Body of pancreas (tissue), 4 donors: ENCODE data around the gene CAVIN1. TPM values are rescaled to one million over a fixed set of nuclear protein-coding genes. Genes with fewer than 3 reads are reported as not detected.
"Not testable (repeated sequence)": the region's sequence is repeated elsewhere in the genome, so short reads cannot be mapped to it uniquely, and the experiment has no call there.

ENCODE experiments used
- ATAC-seq: fragments of 150-250 bp; one replicate; pipeline ENCODE4 v1.9.1; 2016
- DNase-seq, 4 donors: peaks; one replicate each; pipeline ENCODE4 v3.0.0-alpha.2; 2019
- H3K27ac ChIP-seq, 4 donors: fragments of 200-600 bp; sonication (generic); 1 replicate in 3 of 4; 2 replicates in 1 of 4; pipeline versions ENCODE4 v1.5.1 to v1.6.1; 2016 to 2019; ENCODE audit warnings: mild to moderate bottlenecking in 1 of 4, mixed read lengths in 1 of 4, moderate library complexity in 1 of 4
- H3K27me3 ChIP-seq, 2 donors: fragments of 200-600 bp; sonication (generic); one replicate each; pipeline ENCODE4 v1.6.0; 2016; ENCODE audit warnings: mild to moderate bottlenecking in 1 of 2
- H3K36me3 ChIP-seq, 2 donors: fragments of 200-600 bp; sonication (generic); replicated peaks in 1 of 2; 2 replicates each; pipeline ENCODE4 v1.5.1; 2016; ENCODE audit warnings: low read depth in 2 of 2; ENCODE audit not compliant: insufficient read depth in 1 of 2
- H3K4me1 ChIP-seq: fragments of 200-600 bp; sonication (generic); one replicate; pipeline ENCODE4 v1.6.0; 2016
- H3K4me3 ChIP-seq, 2 donors: fragments of 200-600 bp; sonication (generic); 1 replicate in 1 of 2; 2 replicates in 1 of 2; pipeline ENCODE4 v1.5.1; 2016 to 2019
- H3K9me3 ChIP-seq, 3 donors: fragments of 200-600 bp; sonication (generic); 1 replicate in 2 of 3; 2 replicates in 1 of 3; pipeline ENCODE4 v1.5.1; 2016
- POLR2A ChIP-seq, 3 donors: fragments of 450-650 bp; IDR thresholded peaks; one replicate each; pipeline ENCODE4 v1.6.1; 2016; ENCODE audit warnings: antibody characterized with exemption in 3 of 3, mild to moderate bottlenecking in 2 of 3
- WGBS, 2 donors: methylation state at CpG; one replicate each; pipeline ENCODE4 v1.1.5; 2017; 5-methylcytosine and 5-hydroxymethylcytosine counted together
- intact Hi-C: fragments of 100-400 bp; cut with DNase I; formaldehyde crosslinking; loops from one replicate; pipeline ENCODE4 v1.15.1; 2023
- total RNA-seq, 2 donors: library from RNA; depleted of rRNA; stranded (reverse); fragments of >200 nt; gene quantifications; one replicate each; pipeline ENCODE4 v1.1.0, GENCODE V29; 2016
- TF ChIP-seq, protein P1 (sequence below), 7 experiments: fragments of 450-650 bp in 4 of 7; fragments of 200-600 bp in 3 of 7; sonication (generic) in 3 of 7; IDR thresholded peaks; one replicate each; pipeline ENCODE4 v1.5.1; 2016 to 2019; ENCODE audit warnings: antibody characterized with exemption in 7 of 7

CAVIN1 gene
- total RNA-seq, 2 donors from 2014 or later: 63.3 to 75.8 TPM

DNA sequence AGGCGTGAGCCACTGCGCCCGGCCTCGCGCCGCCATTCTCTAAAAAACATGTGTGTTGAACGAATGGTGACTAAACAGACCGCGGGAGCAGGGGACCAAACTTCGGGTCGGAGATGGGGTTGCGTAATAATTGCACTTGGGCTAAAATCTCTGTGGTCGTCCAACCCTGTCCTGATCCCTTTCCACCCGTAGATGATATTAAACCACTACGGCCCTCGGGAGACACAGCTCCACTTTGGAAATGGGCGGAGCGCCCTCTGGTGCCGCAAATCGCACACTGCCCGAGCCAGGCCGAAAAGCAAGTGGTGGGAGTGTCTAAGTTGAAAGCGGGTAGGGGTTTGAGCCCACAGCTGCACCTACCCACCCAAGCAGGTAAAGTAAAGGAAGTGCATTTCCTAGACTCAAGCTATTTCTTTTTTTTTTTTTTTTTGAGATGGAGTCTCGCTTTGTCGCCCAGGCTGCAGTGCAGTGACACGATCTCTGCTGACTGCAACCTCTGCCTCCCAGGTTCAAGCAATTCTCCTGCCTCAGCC, 17.0 kb downstream of the CAVIN1 start:
- DNase-seq (peak; percentile 82 to 88 (median 86)), ATAC-seq (peak; percentile 75)
- peaks cover 22% of the 10 kb centered on the region for H3K4me1 ChIP-seq
- peaks cover 0 to 2% of the 10 kb centered on the region in 2 donors for H3K36me3 ChIP-seq
- 30 to 32% methylated on average over 24 to 26 of the region's 26 CpGs for WGBS, 2 donors
- intact Hi-C loops: loop anchor here (5.0 kb wide), 1 partner anchor 84 kb away; no protein-coding TSS in a partner anchor
- no peaks in the 10 kb centered on the region for H3K27me3 ChIP-seq
- TF ChIP-seq, protein P1, sequence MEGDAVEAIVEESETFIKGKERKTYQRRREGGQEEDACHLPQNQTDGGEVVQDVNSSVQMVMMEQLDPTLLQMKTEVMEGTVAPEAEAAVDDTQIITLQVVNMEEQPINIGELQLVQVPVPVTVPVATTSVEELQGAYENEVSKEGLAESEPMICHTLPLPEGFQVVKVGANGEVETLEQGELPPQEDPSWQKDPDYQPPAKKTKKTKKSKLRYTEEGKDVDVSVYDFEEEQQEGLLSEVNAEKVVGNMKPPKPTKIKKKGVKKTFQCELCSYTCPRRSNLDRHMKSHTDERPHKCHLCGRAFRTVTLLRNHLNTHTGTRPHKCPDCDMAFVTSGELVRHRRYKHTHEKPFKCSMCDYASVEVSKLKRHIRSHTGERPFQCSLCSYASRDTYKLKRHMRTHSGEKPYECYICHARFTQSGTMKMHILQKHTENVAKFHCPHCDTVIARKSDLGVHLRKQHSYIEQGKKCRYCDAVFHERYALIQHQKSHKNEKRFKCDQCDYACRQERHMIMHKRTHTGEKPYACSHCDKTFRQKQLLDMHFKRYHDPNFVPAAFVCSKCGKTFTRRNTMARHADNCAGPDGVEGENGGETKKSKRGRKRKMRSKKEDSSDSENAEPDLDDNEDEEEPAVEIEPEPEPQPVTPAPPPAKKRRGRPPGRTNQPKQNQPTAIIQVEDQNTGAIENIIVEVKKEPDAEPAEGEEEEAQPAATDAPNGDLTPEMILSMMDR (IDR thresholded peaks at IDR 0.05): peak; percentile 82 to 96 (median 94)
- TF ChIP-seq POLR2A (IDR thresholded peaks at IDR 0.05): no peak
- H3K9me3 ChIP-seq: no peaks in the 10 kb centered on the region
- H3K27ac ChIP-seq: peak overlapping the region in 1 of 4 donors; percentile 28
- H3K4me3 ChIP-seq: no peak overlapping the region

DNA sequence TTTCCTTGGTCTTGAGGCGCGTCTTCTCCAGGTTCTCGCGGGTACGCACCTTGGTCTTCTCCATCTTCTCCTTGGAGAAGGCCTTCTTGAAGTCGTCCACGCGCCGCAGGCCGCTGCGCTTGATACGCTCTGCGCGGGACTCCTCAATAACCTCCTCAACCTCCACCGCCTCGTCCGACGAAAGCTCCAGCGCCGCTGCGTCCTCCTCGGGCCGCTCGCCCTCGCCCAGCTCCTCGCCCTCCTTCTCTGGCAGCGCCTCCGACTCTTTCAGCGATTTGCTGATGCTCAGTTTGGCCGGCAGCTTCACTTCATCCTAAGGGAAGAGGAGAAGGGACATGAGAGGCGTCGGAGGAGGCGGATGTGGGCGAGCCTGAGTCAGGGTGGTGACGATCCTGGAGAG, 18.0 kb downstream of the CAVIN1 start:
- Histone ChIP-seq H3K36me3 (peaks cover 0 to 2% of the 10 kb centered on the region in 2 donors), H3K4me3 (no peak overlapping the region), H3K9me3 (no peaks in the 10 kb centered on the region), H3K27ac (no peak overlapping the region), H3K27me3 (no peaks in the 10 kb centered on the region), H3K4me1 (peaks cover 22% of the 10 kb centered on the region)
- TF ChIP-seq, protein P1 (IDR thresholded peaks at IDR 0.05): no peak
- TF ChIP-seq POLR2A (IDR thresholded peaks at IDR 0.05): no peak
- intact Hi-C loops: loop anchor here (5.0 kb wide), 1 partner anchor 83 kb away; no protein-coding TSS in a partner anchor
- ATAC-seq (no peak), DNase-seq (no peak)
- WGBS, 2 donors: 81 to 87% methylated on average over 35 of the region's 35 CpGs

DNA sequence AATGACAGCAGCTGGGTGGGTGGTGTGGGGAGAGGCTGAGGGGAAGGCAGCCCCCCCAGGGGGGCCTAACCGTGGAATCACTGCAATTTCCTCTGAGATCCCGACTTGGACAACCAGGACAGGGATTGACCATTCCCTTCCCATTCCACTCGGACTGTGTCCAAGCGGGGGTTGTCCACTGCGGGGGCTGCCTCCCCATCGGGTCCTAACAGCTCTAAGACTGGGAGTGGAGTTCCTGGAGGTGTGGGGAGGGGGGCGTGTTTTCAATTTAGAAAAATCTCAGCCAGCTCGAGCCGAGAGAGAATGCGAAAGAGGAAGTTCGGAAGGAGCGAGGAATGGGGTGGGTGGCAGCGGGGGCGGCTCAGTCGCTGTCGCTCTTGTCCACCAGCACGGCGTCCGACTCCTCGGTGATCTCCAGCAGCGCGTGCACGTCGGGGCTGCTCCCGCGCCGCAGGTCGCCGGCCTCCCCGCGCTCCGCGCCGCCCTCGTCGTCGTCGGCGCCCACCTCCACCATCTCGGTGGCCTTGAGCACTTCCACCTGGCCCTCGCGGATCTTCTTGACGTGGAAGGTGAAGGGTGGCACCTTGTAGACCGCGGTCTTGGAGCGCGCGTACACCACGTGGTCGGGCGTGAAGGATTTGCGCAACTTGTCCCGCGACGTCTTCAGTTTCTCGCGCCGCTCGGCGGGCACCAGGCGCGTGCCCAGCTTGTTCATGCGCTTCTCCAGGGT, 18.6 kb downstream of the CAVIN1 start:
- no peak overlapping the region for H3K4me3 ChIP-seq

DNA sequence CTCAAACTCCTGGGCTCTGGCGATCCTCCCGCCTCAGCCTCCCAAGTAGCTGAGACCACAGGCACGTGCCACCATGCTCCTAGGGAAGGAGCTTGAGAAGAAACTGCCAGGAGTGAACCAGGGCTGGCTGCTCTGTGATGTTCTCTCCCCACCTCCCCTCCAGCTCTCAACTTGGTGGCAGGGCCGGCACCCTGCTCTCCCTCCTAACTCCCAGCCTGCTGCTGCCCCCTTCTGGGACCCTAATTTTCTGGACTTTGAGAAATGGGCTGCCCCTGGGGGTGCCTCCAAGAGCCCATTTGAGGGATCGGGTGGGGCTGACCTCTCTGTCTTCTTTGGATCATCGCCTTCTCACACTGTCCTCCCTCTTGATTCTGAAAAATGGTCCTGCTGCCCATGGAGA, 19.9 kb downstream of the CAVIN1 start:
- intact Hi-C loops: no loop called here
- TF ChIP-seq, protein P1 (IDR thresholded peaks at IDR 0.05): peak in 4 of 7 experiments; percentile 5 to 30 (median 9)
- TF ChIP-seq POLR2A (IDR thresholded peaks at IDR 0.05): no peak
- 78 to 94% methylated on average over 6 of the region's 6 CpGs for WGBS, 2 donors
- Histone ChIP-seq H3K27me3 (no peaks in the 10 kb centered on the region), H3K27ac (no peak overlapping the region), H3K4me1 (peaks cover 35% of the 10 kb centered on the region), H3K9me3 (no peaks in the 10 kb centered on the region), H3K36me3 (peaks cover 0 to 2% of the 10 kb centered on the region in 2 donors), H3K4me3 (no peak overlapping the region)
- ATAC-seq (no peak), DNase-seq (no peak)

More for the DNA sequence above, 18.6 kb downstream of the CAVIN1 start:
- ATAC-seq (no peak), DNase-seq (no peak)
- no peaks in the 10 kb centered on the region for H3K27me3 ChIP-seq
- H3K27ac ChIP-seq: no peak overlapping the region
- TF ChIP-seq POLR2A (IDR thresholded peaks at IDR 0.05): no peak
- 78 to 87% methylated on average over 50 to 60 of the region's 63 CpGs for WGBS, 2 donors
- H3K9me3 ChIP-seq: no peaks in the 10 kb centered on the region
- H3K4me1 ChIP-seq: peaks cover 22% of the 10 kb centered on the region
- H3K36me3 ChIP-seq: peaks cover 0 to 2% of the 10 kb centered on the region in 2 donors
- intact Hi-C loops: loop anchor here (5.0 kb wide), 1 partner anchor 82 kb away; no protein-coding TSS in a partner anchor

DNA sequence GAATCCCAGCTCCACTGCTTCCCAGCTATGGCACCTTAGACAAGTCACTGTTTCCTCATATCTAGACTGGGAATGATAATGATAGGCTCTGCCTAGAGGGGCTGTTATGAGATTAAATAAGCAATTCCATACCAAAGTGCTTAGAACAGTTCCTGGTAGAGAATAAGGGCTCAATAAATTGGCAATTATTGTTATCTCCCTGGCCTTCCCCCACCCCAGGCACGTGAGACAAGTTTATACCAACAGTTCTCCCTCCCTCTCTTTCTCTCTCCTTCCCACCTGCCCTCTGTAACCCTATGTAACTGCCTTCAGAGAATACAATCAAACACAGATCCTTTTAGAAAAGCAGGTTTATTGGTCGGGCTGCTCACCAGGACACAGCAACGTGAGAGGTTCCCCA, 20.9 kb downstream of the CAVIN1 start:
- intact Hi-C loops: no loop called here
- Histone ChIP-seq H3K4me1 (peaks cover 32% of the 10 kb centered on the region), H3K4me3 (no peak overlapping the region), H3K36me3 (peaks cover 0 to 2% of the 10 kb centered on the region in 2 donors), H3K27me3 (no peaks in the 10 kb centered on the region), H3K27ac (no peak overlapping the region), H3K9me3 (no peaks in the 10 kb centered on the region)
- DNase-seq (no peak), ATAC-seq (no peak)
- TF ChIP-seq, protein P1 (IDR thresholded peaks at IDR 0.05): no peak
- no peak for TF ChIP-seq POLR2A (IDR thresholded peaks at IDR 0.05)
- 41 to 51% methylated on average over 3 of the region's 3 CpGs for WGBS, 2 donors

DNA sequence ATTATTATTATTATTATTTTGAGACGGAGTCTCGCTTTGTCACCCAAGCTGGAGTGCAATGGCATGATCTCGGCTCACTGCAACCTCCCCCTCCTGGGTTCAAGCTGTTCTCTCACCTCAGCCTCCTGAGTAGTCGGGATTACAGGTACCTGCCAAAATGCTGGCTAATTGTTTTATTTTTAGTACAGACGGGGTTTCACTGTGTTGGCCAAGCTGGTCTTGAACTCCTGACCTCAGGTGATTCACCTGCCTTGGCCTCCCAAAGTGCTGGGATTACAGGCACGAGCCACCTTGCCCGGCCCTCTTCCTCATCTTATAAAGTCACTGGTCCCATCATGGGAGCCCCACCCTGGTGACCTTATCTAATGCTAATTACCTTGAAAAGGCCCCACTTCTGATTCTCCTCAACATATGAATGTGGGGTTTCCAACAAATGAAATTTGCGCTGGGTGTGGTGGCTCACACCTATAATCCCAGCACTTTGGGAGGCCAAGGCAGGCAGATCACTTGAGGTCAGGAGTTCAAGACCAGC, 22.1 kb downstream of the CAVIN1 start:
- H3K36me3 ChIP-seq, H3K4me3 ChIP-seq, intact Hi-C loops, H3K27me3 ChIP-seq, H3K9me3 ChIP-seq, ATAC-seq, H3K27ac ChIP-seq, DNase-seq: not testable (repeated sequence)
- peaks cover 20% of the 10 kb centered on the region for H3K4me1 ChIP-seq
- WGBS, 2 donors: 87 to 88% methylated on average over 8 of the region's 8 CpGs
